ENCODE results near the gene KCNK5.

KCNK5 gene

GRCh38 chr6:39256294-39256940, 27.1 kb upstream of the KCNK5 start:
- CTCF ChIA-PET, result interaction anchor here (0.9 kb wide), 1 partner anchor 13 kb away, joined by 3 read pairs; no protein-coding TSS in a partner anchor
- H3K4me1 Mint-ChIP-seq, result no peaks in the 10 kb centered on the region
- no peaks in the 10 kb centered on the region for H3K36me3 Mint-ChIP-seq
- peaks cover 12% of the 10 kb centered on the region for H3K27me3 Mint-ChIP-seq
- no peak overlapping the region for H3K27ac Mint-ChIP-seq
- H3K9me3 Mint-ChIP-seq, result no peaks in the 10 kb centered on the region
- no peak for DNase-seq
- H3K4me3 Mint-ChIP-seq, result no peak overlapping the region

GRCh38 chr6:39254999-39255535, 25.8 kb upstream of the KCNK5 start:
- no peak for DNase-seq
- Mint-ChIP-seq H3K27ac (no peak overlapping the region), H3K9me3 (no peaks in the 10 kb centered on the region), H3K4me3 (no peak overlapping the region), H3K4me1 (no peaks in the 10 kb centered on the region), H3K27me3 (peaks cover 12% of the 10 kb centered on the region), H3K36me3 (no peaks in the 10 kb centered on the region)
- CTCF ChIA-PET, result no interaction called here

- Mint-ChIP-seq H3K9me3 (no peaks in the 10 kb centered on the region), H3K4me3 (no peak overlapping the region), H3K27me3 (peaks cover 9% of the 10 kb centered on the region), H3K36me3 (no peaks in the 10 kb centered on the region), H3K4me1 (peaks cover 5% of the 10 kb centered on the region), H3K27ac (no peak overlapping the region)
- CTCF ChIA-PET, result no interaction called here
- DNase-seq, result no peak
Measured at GRCh38 chr6:39251406-39251805, 22.1 kb upstream of the KCNK5 start.

- no peaks in the 10 kb centered on the region for H3K36me3 Mint-ChIP-seq
- CTCF ChIA-PET, result no interaction called here
- H3K4me1 Mint-ChIP-seq, result peaks cover 5% of the 10 kb centered on the region
- no peak overlapping the region for H3K27ac Mint-ChIP-seq
- no peak for DNase-seq
- peaks cover 7% of the 10 kb centered on the region for H3K27me3 Mint-ChIP-seq
- no peak overlapping the region for H3K4me3 Mint-ChIP-seq
- H3K9me3 Mint-ChIP-seq, result no peaks in the 10 kb centered on the region
Measured at GRCh38 chr6:39250507-39250906, 21.2 kb upstream of the KCNK5 start.

GRCh38 chr6:39249278-39249677, 20.0 kb upstream of the KCNK5 start:
- Mint-ChIP-seq H3K4me3 (no peak overlapping the region), H3K4me1 (peaks cover 5% of the 10 kb centered on the region), H3K9me3 (no peaks in the 10 kb centered on the region), H3K27ac (no peak overlapping the region), H3K36me3 (no peaks in the 10 kb centered on the region), H3K27me3 (peaks cover 7% of the 10 kb centered on the region)
- CTCF ChIA-PET, result no interaction called here
- no peak for DNase-seq

- CTCF ChIA-PET, result no interaction called here
- no peak for DNase-seq
- peaks cover 5% of the 10 kb centered on the region for H3K4me1 Mint-ChIP-seq
- no peak overlapping the region for H3K4me3 Mint-ChIP-seq
- H3K27me3 Mint-ChIP-seq, result peaks cover 14% of the 10 kb centered on the region
- no peak overlapping the region for H3K27ac Mint-ChIP-seq
- H3K9me3 Mint-ChIP-seq, result no peaks in the 10 kb centered on the region
- H3K36me3 Mint-ChIP-seq, result no peaks in the 10 kb centered on the region
Measured at GRCh38 chr6:39247667-39248194, 18.5 kb upstream of the KCNK5 start.

- no peaks in the 10 kb centered on the region for H3K36me3 Mint-ChIP-seq
- no peak overlapping the region for H3K4me3 Mint-ChIP-seq
- H3K27ac Mint-ChIP-seq, result no peak overlapping the region
- CTCF ChIA-PET, result interaction anchor here (0.9 to 1.6 kb wide), 3 partner anchors 25 to 78 kb away, joined by 3 to 4 read pairs (median 4); no protein-coding TSS in a partner anchor
- H3K27me3 Mint-ChIP-seq, result peaks cover 8% of the 10 kb centered on the region
- H3K4me1 Mint-ChIP-seq, result peaks cover 5% of the 10 kb centered on the region
- DNase-seq, result no peak
- no peaks in the 10 kb centered on the region for H3K9me3 Mint-ChIP-seq
Measured at GRCh38 chr6:39243809-39244208, 14.5 kb upstream of the KCNK5 start.

GRCh38 chr6:39240155-39240757, 11.0 kb upstream of the KCNK5 start:
- no peaks in the 10 kb centered on the region for H3K36me3 Mint-ChIP-seq
- no peak for DNase-seq
- CTCF ChIA-PET, result interaction anchor here (0.9 to 1.1 kb wide), 2 partner anchors 10 to 63 kb away, joined by 3 to 4 read pairs; no protein-coding TSS in a partner anchor
- H3K4me3 Mint-ChIP-seq, result no peak overlapping the region
- H3K9me3 Mint-ChIP-seq, result no peaks in the 10 kb centered on the region
- H3K4me1 Mint-ChIP-seq, result no peaks in the 10 kb centered on the region
- no peak overlapping the region for H3K27ac Mint-ChIP-seq
- peaks cover 9% of the 10 kb centered on the region for H3K27me3 Mint-ChIP-seq

GRCh38 chr6:39239527-39240154, 10.4 kb upstream of the KCNK5 start:
- no peaks in the 10 kb centered on the region for H3K4me1 Mint-ChIP-seq
- H3K9me3 Mint-ChIP-seq, result no peaks in the 10 kb centered on the region
- H3K36me3 Mint-ChIP-seq, result no peaks in the 10 kb centered on the region
- peaks cover 11% of the 10 kb centered on the region for H3K27me3 Mint-ChIP-seq
- H3K27ac Mint-ChIP-seq, result no peak overlapping the region
- no peak for DNase-seq
- CTCF ChIA-PET, result interaction anchor here (0.8 to 1.1 kb wide), 3 partner anchors 9 to 63 kb away, joined by 3 to 4 read pairs (median 3); no protein-coding TSS in a partner anchor
- no peak overlapping the region for H3K4me3 Mint-ChIP-seq

- Mint-ChIP-seq H3K27ac (no peak overlapping the region), H3K4me1 (no peaks in the 10 kb centered on the region), H3K27me3 (peaks cover 6% of the 10 kb centered on the region), H3K36me3 (no peaks in the 10 kb centered on the region), H3K9me3 (no peaks in the 10 kb centered on the region), H3K4me3 (no peak overlapping the region)
- no peak for DNase-seq
- CTCF ChIA-PET, result interaction anchor here (1.7 kb wide), 1 partner anchor 66 kb away, joined by 4 read pairs; no protein-coding TSS in a partner anchor
Measured at GRCh38 chr6:39236742-39237141, 7.5 kb upstream of the KCNK5 start.

GRCh38 chr6:39233333-39233732, 4.1 kb upstream of the KCNK5 start:
- Mint-ChIP-seq H3K27me3 (peaks cover 36% of the 10 kb centered on the region), H3K9me3 (no peaks in the 10 kb centered on the region), H3K27ac (no peak overlapping the region), H3K36me3 (no peaks in the 10 kb centered on the region), H3K4me3 (no peak overlapping the region), H3K4me1 (peaks cover 17% of the 10 kb centered on the region)
- CTCF ChIA-PET, result no interaction called here
- DNase-seq, result no peak

- H3K27me3 Mint-ChIP-seq, result peaks cover 39% of the 10 kb centered on the region
- no peak for DNase-seq
- no peak overlapping the region for H3K4me3 Mint-ChIP-seq
- CTCF ChIA-PET, result interaction anchor here (1.9 kb wide), 1 partner anchor 70 kb away, joined by 17 read pairs; no protein-coding TSS in a partner anchor
- no peaks in the 10 kb centered on the region for H3K9me3 Mint-ChIP-seq
- no peak overlapping the region for H3K27ac Mint-ChIP-seq
- H3K36me3 Mint-ChIP-seq, result no peaks in the 10 kb centered on the region
- H3K4me1 Mint-ChIP-seq, result peaks cover 34% of the 10 kb centered on the region
Measured at GRCh38 chr6:39231521-39232243, 2.4 kb upstream of the KCNK5 start.

- H3K27me3 Mint-ChIP-seq, result peaks cover 39% of the 10 kb centered on the region
Measured at GRCh38 chr6:39230654-39231035, 1.4 kb upstream of the KCNK5 start.

More at GRCh38 chr6:39230654-39231035, 1.4 kb upstream of the KCNK5 start:
- Mint-ChIP-seq H3K4me3 (peak overlapping the region; percentile 12), H3K9me3 (no peaks in the 10 kb centered on the region), H3K27ac (no peak overlapping the region), H3K36me3 (no peaks in the 10 kb centered on the region), H3K4me1 (peaks cover 44% of the 10 kb centered on the region)
- no peak for DNase-seq
- CTCF ChIA-PET, result interaction anchor here (0.7 to 1.9 kb wide), 4 partner anchors 9 to 538 kb away, joined by 3 to 17 read pairs (median 6); no protein-coding TSS in a partner anchor
